ENCODE results near the gene KLRK1. TPM values are rescaled to one million over a fixed set of nuclear protein-coding genes. Genes with fewer than 3 reads are reported as not detected.
"Not testable (repeated sequence)": the region's sequence is repeated elsewhere in the genome, so short reads cannot be mapped to it uniquely, and the experiment has no call there.

The KLRK1 gene
- polyA plus RNA-seq, 3 donors, result 0.39 to 1.1 (median 0.66) TPM

DNA sequence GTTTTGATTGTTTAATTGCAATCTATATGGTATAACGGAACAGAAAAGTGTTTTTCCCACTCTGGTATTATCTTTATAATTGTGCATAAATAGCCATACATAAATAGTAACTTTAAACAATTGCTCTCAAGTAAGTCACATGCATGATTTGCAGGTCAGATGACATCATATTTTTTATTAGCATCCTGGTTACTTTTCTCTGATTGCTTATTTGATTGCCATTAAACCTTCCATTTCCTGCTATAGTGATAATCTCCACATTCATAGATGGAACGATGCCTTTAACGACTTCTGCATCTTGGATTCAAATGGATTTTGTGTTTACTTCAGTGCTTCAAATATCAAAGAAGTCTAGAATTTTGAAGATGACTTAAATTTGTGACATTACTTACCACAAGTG is 3.5 kb upstream of the KLRK1 start:
- DNase-seq (ENCODE audit: extremely low read depth in 1 of 11, low read depth in 9 of 11, low spot score in 4 of 11), result no peak

DNA sequence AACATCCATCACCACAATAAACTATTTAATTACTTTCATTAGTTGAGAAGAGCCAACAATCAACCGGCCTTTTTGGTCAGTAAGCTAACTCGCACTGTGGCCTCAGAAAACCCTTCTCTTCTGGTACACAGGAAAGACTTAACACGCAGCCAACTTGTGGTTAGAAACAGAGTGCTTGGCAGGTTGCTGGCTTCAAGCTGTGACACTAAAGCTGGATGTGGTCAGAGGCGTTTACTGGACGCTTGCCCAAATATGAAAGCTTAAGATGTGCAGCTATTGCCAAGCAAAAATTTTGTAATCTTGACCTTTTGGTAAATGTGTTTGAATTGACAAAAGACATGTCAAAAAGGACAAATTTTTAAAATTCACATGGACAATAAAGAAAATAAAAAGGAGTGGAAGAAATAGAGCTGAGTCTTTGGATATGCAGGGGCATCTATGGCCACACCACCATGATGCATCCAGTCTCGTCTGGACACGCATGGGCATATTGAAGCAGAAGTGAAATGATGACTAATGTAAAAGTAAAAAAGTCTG is 2.6 kb upstream of the KLRK1 start:
- no peak for DNase-seq (ENCODE audit: extremely low read depth in 1 of 11, low read depth in 9 of 11, low spot score in 4 of 11)

DNA sequence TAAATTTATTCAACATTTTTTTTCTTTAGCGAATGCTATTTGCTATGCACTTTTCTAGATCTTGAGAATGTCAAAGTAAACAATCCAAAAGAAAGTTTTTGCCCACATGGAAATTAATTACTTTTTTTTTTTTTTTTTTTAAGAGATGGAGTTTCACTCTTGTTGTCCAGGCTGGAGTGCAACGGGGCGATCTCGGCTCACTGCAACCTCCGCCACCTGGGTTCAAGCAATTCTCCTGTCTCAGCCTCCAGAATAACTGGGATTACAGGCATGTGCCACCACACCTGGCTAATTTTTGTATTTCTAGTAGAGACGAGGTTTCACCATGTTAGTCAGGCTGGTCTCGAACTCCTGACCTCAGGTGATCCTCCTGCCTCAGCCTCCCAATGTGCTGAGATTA is 1.1 kb upstream of the KLRK1 start:
- DNase-seq (ENCODE audit: extremely low read depth in 1 of 11, low read depth in 9 of 11, low spot score in 4 of 11), result not testable (repeated sequence)

DNA sequence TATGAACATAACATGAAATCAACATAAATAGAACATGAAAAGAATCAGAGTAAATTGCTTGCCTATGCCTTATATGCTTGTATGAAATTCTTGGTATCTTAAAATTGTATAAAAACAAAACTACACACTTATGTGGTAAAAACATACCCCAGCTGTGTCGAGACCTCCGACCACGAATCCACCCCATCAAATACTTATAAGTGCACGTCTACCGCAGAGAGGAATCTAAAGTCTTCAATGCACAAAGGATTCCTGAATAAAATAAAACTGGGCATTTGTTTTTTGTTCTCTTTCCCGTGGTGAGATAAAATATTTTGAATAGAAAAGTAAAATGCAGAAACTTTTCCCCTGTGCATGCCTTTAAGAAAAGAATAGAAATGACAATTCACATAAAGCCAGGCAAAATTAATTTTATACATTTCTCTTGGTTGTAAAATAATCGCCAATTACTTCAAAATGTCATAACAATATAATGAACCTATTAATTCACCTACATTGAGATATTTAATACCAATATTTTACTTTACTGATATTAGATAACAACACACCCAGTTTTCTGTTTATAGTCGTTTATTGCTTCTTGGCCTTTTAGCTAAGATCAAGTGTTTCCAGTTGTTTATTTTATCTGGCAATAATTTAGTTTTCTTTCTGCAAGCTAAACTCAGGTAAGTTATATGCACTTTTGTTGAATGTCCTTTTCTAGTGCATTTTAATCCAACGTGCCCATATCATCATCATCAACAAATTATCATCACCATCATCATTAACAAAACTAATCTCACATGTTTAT is 1.0 kb downstream of the KLRK1 start:
- DNase-seq (ENCODE audit: extremely low read depth in 1 of 11, low read depth in 9 of 11, low spot score in 4 of 11), result no peak

DNA sequence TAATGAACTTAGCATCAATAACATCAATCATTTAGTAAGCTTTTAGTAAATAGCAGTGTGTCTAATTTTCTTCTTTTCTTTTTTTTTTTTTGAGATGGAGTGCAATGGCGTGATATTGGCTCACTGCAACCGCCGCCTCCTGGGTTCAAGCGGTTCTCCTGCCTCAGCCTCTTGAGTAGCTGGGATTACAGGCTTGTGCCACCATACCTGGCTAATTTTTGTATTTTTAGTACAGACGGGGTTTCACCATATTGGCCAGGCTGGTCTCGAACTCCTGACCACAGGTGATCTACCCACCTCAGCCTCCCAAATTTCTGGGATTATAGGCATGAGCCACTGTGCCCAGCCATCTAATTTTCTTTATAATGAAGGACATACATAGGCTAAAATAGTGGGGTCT is 2.3 kb downstream of the KLRK1 start:
- not testable (repeated sequence) for DNase-seq (ENCODE audit: extremely low read depth in 1 of 11, low read depth in 9 of 11, low spot score in 4 of 11)

DNA sequence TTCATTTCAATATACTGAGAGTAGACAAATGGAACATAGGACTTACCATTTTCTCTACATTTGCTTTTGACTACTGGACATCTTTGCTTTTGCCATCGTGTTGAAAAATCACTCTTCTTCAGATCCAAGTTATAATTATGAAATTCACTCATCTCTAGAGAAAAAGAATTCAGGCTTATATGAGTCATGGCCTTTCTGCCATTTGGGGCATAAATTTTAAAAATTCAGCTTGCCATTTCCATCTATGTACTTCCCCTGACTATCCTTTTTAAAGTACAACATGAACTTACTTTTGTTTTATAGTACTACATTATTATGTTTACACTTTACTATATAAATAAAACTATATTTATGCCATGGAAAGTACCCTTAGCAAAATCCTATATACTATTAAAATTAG is 3.0 kb downstream of the KLRK1 start:
- no peak for DNase-seq (ENCODE audit: extremely low read depth in 1 of 11, low read depth in 9 of 11, low spot score in 4 of 11)

DNA sequence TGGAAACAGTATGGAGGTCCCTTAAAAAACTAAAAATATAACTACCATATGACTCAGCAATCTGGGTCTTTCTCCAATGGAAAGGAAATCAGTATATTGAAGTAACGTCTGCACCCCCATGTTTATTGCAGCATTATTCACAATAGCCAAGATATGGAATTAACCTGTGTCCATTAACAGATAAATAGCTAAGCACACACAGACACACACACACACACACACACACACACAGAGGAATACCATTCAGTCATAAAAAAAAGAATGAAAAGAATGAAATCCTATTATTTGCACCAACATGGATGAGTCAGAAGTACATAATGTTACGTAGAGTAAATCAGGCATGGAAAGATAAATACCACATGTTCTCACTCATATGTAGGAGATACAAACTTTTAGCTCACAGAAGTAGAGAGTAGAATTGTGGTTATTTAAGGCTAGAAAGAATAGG is 4.7 kb downstream of the KLRK1 start:
- no peak for DNase-seq (ENCODE audit: extremely low read depth in 1 of 11, low read depth in 9 of 11, low spot score in 4 of 11)

DNA sequence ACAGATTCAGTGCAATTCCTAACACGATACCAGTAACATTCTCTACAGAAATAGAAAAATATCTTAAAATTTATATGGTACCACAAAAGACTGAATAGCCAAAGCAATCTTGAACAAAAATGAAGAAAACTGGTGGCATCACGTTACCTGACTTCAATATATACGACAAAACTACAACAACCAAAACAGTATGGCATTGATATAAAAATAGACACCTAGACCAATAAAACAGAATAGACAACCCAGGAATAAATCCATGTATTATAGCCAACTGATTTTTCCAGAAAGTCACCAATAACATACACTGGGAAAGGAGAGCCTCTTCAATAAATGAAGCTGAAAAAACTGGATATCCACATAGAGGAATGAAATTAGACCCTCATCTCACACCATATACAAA is 5.7 kb downstream of the KLRK1 start:
- DNase-seq (ENCODE audit: extremely low read depth in 1 of 11, low read depth in 9 of 11, low spot score in 4 of 11), result no peak

DNA sequence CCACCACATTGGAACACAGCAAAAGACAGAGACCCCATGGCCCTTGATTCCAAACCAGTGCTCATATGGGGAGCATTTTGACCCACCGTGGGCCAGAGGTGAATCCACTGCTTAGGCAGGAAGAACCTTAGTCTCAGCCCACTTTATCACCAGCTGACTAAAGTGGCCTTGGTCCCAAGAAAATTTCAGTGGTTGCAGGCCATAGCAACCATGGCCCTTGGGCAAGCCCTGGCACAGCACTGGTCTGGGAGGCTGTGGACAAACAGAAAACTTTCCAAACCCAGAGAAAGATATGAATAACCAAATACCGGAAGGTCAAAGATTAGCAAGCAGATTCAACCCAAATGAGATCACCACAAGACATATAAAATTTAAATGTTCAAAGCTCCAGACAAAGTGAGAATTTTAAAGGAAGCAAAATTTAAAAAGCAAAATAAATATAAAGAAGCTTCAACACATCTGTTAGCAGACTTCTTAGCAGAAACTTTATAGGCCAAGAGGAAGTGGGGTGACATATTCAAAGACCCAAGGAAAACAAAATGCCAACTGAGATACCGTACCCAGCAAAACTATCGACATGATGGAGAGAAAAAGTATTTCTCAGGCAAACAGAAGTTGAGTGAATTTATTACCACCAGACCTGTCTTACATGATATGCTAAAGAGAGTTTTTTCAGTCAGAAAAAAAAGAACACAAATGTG is 7.8 kb downstream of the KLRK1 start:
- no peak for DNase-seq (ENCODE audit: extremely low read depth in 1 of 11, low read depth in 9 of 11, low spot score in 4 of 11)

DNA sequence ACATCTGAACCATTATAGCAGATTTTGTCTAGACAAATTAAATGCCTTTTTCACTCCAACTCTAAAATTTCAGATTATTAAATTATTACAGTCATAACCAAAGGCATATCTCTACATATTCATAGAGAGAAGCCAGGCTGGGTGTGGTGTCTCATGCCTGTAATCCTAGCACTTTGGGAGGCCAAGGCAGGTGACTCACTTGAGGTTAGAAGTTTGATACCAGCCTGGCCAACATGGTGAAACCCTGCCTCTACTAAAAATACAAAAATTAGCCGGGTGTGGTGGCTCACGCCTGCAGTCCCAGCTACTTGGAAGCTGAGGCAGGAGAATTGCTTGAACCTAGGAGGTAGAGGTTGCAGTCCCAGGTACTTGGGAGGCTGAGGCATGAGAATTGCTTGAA is 11.1 kb downstream of the KLRK1 start:
- DNase-seq (ENCODE audit: extremely low read depth in 1 of 11, low read depth in 9 of 11, low spot score in 4 of 11), result not testable (repeated sequence)

DNA sequence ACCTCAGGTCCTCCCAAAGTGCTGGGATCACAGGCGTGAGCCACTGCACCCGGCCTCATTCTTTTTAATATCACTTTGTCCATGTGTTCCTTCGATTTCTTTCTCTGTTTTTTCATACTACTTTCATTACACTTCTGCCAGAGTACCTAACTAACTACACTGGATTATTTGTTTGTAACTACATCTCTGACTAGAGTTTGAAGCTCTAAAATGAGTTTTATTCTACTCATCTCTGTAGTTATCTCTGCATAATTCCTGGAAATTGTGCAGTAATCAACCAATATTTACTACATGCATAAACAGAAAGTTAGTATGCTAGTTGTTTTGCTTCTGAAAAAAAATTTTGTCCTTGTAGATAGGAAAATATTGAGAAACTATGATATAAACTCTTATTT is 15.2 kb downstream of the KLRK1 start:
- DNase-seq (ENCODE audit: extremely low read depth in 1 of 11, low read depth in 9 of 11, low spot score in 4 of 11), result no peak

DNA sequence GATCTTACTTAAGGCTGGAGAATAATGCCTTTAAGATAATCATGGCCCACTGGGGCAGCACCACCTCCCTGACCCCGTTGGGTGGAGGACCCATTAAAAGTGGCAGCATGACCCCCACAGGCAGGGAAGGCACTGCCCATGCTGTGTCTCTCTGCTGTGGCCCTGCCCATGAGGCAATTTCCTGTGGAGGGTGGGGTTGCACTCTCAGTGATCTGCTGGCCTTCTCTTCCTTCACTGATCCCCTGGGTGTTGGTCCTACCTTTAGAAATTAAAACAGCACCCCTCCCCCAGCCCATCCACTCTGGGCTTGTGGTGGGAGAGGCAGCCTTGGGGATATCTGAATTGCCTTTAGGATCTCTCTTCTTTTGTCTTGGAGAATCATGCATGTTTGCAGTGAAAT is 17.3 kb downstream of the KLRK1 start:
- DNase-seq (ENCODE audit: extremely low read depth in 1 of 11, low read depth in 9 of 11, low spot score in 4 of 11), result no peak

DNA sequence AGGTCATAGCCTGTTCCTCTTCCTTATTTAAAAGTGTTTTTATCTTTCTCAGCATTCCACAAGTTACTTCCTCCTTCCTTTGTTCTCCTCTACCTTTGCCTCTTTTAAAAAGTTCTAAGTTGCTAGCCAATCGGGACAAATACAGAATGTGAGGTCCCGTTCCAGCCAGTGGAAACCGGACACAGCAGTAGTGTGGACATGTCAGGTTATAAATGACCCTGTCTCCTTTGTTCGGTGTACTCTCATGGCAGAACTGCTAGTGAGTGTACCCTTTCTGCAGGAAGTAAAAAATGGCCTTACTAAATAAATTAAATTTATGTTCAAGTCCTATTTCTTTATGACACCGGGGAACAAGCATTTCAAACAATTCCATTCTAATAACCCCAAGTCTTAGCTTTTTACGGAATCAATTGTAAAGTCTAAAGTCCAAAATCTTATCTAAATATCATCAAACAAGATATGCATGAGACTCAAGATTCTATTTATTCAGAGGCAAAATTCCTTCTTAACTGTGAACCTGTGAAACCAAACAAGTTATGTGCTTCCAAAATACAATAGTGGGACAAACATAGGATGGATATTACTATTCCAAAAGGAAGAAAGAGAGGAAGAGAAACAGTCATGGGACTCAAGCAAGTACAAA is 17.8 kb downstream of the KLRK1 start:
- not testable (repeated sequence) for DNase-seq (ENCODE audit: extremely low read depth in 1 of 11, low read depth in 9 of 11, low spot score in 4 of 11)

DNA sequence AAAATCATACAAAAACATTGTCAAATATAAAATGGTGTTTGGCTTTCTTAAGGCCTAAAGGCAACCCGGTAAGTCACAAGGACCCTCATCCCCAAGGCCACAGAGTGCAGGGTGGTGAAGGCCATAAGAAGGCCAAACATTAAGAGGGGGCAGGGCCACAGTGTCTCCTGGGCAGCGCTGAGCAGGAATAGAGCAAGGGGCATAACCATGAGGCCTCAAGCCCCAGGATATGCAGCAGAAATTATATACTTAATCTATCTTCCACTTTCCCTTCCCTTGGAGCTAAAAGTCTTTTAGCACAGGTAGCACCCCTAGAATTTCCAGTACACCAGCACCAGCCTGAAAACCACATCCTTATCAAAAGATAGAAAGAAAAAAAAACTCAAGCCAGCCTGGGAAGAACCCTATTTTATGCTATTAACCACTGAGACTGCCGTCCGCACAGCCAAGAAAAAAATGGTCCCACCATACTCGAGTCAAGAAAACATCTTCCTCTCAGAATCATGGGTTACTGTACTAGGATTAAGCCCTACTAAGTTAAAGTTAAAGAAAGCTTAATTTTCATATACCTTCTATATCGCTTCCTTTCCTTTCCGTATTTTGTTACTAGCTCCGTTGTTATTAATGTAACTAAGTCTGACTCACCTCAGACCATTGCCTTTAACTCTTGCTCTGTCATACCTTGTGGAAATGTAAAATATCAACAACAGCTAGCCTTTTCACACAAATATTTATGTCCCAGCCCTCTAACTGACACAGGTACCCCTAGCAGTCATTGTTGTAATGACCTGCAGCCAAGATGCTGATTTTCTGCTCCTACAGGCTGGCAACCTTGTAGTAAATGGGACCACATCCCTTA is 20.1 kb downstream of the KLRK1 start:
- DNase-seq (ENCODE audit: extremely low read depth in 1 of 11, low read depth in 9 of 11, low spot score in 4 of 11), result no peak

DNA sequence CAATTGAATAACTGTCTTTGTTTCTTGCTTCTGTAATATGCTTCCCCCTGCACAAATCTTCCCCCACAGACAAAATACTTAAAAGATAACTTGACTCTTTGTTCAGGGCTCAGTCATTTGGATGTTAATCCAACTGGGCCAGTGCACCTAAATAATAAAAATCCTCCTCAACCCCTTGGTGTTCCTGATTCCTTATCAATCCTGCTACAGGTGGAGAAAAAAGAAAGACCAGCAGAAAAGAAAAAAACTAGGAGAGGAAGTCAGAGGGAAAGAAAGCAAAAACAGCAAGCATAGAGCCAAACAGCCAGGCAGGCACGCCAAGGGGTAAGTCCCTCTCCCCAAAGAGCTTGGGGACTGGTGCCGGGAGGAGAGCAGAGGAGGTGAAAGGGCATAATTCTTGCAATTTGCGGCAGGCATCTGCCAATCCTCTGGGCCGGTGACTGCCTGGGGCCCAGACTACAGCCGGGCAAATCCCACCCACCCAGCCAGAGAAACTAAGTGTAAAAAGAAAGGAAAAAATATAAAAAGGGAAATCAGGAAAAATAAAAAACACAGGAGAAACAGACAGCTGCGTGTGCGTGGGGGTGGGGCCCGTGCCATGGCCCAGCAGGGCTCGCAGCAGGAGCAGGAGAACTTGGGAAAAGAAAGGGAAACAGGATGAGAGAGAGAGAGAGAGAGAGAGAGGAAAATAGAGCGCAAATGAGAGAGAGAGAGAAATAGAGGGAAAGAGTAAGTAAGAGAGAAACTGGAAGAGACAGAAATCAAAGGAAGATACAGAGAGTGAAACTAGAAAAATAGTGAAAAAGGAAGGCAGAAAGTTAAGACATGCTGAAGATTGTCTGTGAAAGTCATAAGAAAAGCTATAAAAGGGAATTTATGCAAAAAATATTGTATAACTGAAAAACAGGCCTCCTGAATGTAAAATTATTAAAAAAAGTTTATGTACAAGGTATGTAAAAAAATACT is 21.4 kb downstream of the KLRK1 start:
- no peak for DNase-seq (ENCODE audit: extremely low read depth in 1 of 11, low read depth in 9 of 11, low spot score in 4 of 11)

DNA sequence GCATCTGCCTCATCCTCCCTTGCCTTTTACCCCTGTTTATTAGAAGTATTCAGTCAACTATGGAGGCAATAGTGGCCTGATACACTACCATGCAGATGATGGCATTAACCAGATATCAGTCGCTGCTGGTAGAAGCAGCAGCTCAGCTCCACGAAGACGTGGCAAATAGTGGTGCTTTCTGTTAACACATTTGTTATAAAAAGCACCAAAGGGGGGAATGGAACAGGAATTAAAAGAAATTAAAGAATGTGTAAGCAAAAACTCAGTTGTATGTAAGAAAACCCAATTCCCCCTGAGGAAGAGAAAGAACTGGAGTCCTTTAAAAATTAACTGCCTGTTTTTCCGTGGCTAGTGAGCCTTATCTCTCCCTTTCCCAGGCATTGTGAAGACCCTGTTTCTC is 22.1 kb downstream of the KLRK1 start:
- DNase-seq (ENCODE audit: extremely low read depth in 1 of 11, low read depth in 9 of 11, low spot score in 4 of 11), result not testable (repeated sequence)

DNA sequence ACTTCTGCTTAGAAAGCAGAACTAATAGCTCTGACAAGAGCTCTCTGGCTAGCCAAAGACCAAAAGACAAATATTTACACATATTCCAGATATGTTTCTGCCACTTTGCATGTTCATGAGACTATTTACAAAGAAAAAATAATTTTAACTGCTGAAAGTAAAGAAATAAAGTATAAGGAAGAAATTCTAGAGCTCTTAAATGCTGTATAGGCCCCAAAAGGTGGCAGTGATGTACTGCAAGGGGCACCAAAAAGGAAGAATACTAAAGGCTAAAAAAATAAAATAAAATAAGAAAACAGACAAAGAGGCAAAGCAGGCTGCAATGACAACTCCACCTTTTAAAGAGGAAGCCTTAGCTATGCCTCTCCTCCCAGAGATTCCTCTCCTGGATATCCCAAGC is 23.0 kb downstream of the KLRK1 start:
- DNase-seq (ENCODE audit: extremely low read depth in 1 of 11, low read depth in 9 of 11, low spot score in 4 of 11), result no peak
